HEK293 (cell line): ENCODE measurements around the gene SLITRK5.
A peak's percentile ranks its signal among the peaks of the same experiment; 100 is the strongest.

Source experiments
- BCL11B ChIP-seq: fragments of 450-650 bp; formaldehyde crosslinking; IDR thresholded peaks from 2 replicates; pipeline ENCODE4 v1.5.1; 2016; ENCODE audit warnings: low read depth, missing biosample characterization, missing genetic modification characterization
- KLF16 ChIP-seq: fragments of 450-650 bp; formaldehyde crosslinking; IDR thresholded peaks from 2 replicates; pipeline ENCODE4 v1.5.1; 2017; ENCODE audit warnings: missing biosample characterization, missing genetic modification characterization
- KLF7 ChIP-seq: fragments of 450-650 bp; formaldehyde crosslinking; IDR thresholded peaks from 2 replicates; pipeline ENCODE4 v1.5.1; 2016; ENCODE audit warnings: missing biosample characterization, missing genetic modification characterization, borderline replicate concordance
- SETDB1 ChIP-seq: IDR thresholded peaks from one replicate; pipeline ENCODE4 v1.6.1; 2017; ENCODE audit warnings: mild to moderate bottlenecking, low read length, moderate library complexity, mixed read lengths; ENCODE audit not compliant: insufficient read length
- SP7 ChIP-seq: fragments of 450-650 bp; formaldehyde crosslinking; IDR thresholded peaks from 2 replicates; pipeline ENCODE4 v1.5.1; 2016; ENCODE audit warnings: missing biosample characterization, missing genetic modification characterization
- ZBTB11 ChIP-seq: fragments of 450-650 bp; formaldehyde crosslinking; conservative IDR thresholded peaks from 2 replicates; pipeline ENCODE4 v1.5.1; 2016; ENCODE audit warnings: low read depth, missing biosample characterization, missing genetic modification characterization
- ZBTB48 ChIP-seq: fragments of 450-650 bp; formaldehyde crosslinking; IDR thresholded peaks from 2 replicates; pipeline ENCODE4 v1.5.1; 2016; ENCODE audit warnings: missing biosample characterization, missing genetic modification characterization
- ZBTB8A ChIP-seq: fragments of 450-650 bp; formaldehyde crosslinking; IDR thresholded peaks from 2 replicates; pipeline ENCODE4 v1.5.1; 2016; ENCODE audit warnings: missing biosample characterization, missing genetic modification characterization
- ZFP37 ChIP-seq: fragments of 450-650 bp; formaldehyde crosslinking; IDR thresholded peaks from 2 replicates; pipeline ENCODE4 v1.5.1; 2016; ENCODE audit warnings: missing biosample characterization, missing genetic modification characterization
- ZNF114 ChIP-seq: fragments of 450-650 bp; formaldehyde crosslinking; IDR thresholded peaks from 2 replicates; pipeline ENCODE4 v1.5.0; 2017; ENCODE audit warnings: missing biosample characterization, missing genetic modification characterization
- ZNF169 ChIP-seq: fragments of 450-650 bp; formaldehyde crosslinking; IDR thresholded peaks from 2 replicates; pipeline ENCODE4 v1.5.1; 2016; ENCODE audit warnings: missing biosample characterization, missing genetic modification characterization
- ZNF174 ChIP-seq: fragments of 450-650 bp; formaldehyde crosslinking; IDR thresholded peaks from 2 replicates; pipeline ENCODE4 v1.5.0; 2017; ENCODE audit warnings: missing biosample characterization, mild to moderate bottlenecking, missing genetic modification characterization
- ZNF214 ChIP-seq: fragments of 450-650 bp; formaldehyde crosslinking; IDR thresholded peaks from 2 replicates; pipeline ENCODE4 v1.5.1; 2017; ENCODE audit warnings: missing biosample characterization, mild to moderate bottlenecking, missing genetic modification characterization, borderline replicate concordance
- ZNF223 ChIP-seq: fragments of 450-650 bp; formaldehyde crosslinking; IDR thresholded peaks from 2 replicates; pipeline ENCODE4 v1.5.1; 2016; ENCODE audit warnings: missing biosample characterization, missing genetic modification characterization
- ZNF354C ChIP-seq: fragments of 450-650 bp; formaldehyde crosslinking; IDR thresholded peaks from 2 replicates; pipeline ENCODE4 v1.5.1; 2016; ENCODE audit warnings: missing biosample characterization, missing genetic modification characterization, low read depth, borderline replicate concordance
- ZNF416 ChIP-seq: fragments of 450-650 bp; formaldehyde crosslinking; IDR thresholded peaks from 2 replicates; pipeline ENCODE4 v1.5.1; 2016; ENCODE audit warnings: missing biosample characterization, missing genetic modification characterization
- ZNF501 ChIP-seq: fragments of 450-650 bp; formaldehyde crosslinking; IDR thresholded peaks from 2 replicates; pipeline ENCODE4 v1.5.1; 2016; ENCODE audit warnings: missing biosample characterization, missing genetic modification characterization
- ZNF555 ChIP-seq: fragments of 450-650 bp; formaldehyde crosslinking; conservative IDR thresholded peaks from 2 replicates; pipeline ENCODE4 v1.5.1; 2017; ENCODE audit warnings: missing biosample characterization, mild to moderate bottlenecking, missing genetic modification characterization, inconsistent platforms
- ZNF585B ChIP-seq: fragments of 450-650 bp; formaldehyde crosslinking; IDR thresholded peaks from 2 replicates; pipeline ENCODE4 v1.5.1; 2016; ENCODE audit warnings: missing biosample characterization, missing genetic modification characterization
- ZNF670 ChIP-seq: fragments of 450-650 bp; formaldehyde crosslinking; IDR thresholded peaks from 2 replicates; pipeline ENCODE4 v1.5.1; 2016; ENCODE audit warnings: missing biosample characterization, missing genetic modification characterization, low read depth
- ZNF677 ChIP-seq: fragments of 450-650 bp; IDR thresholded peaks from 2 replicates; pipeline ENCODE4 v1.5.0; 2018; ENCODE audit warnings: missing biosample characterization, mild to moderate bottlenecking, missing genetic modification characterization, moderate library complexity
- ZNF701 ChIP-seq: fragments of 450-650 bp; formaldehyde crosslinking; IDR thresholded peaks from 2 replicates; pipeline ENCODE4 v1.5.1; 2016; ENCODE audit warnings: missing biosample characterization, missing genetic modification characterization
- ZNF777 ChIP-seq: fragments of 450-650 bp; formaldehyde crosslinking; IDR thresholded peaks from 2 replicates; pipeline ENCODE4 v1.5.1; 2017; ENCODE audit warnings: missing biosample characterization, missing genetic modification characterization, borderline replicate concordance
- ZNF830 ChIP-seq: fragments of 450-650 bp; IDR thresholded peaks from 2 replicates; pipeline ENCODE4 v1.5.0; 2018; ENCODE audit warnings: missing biosample characterization, missing genetic modification characterization, low read depth, mild to moderate bottlenecking, moderate library complexity
- TF ChIP-seq, protein P1 (sequence below): fragments of 450-650 bp; formaldehyde crosslinking; IDR thresholded peaks from 2 replicates; pipeline ENCODE4 v1.5.1; 2016; ENCODE audit warnings: missing biosample characterization, missing genetic modification characterization
- TF ChIP-seq, protein P2 (sequence below): fragments of 450-650 bp; formaldehyde crosslinking; IDR thresholded peaks from 2 replicates; pipeline ENCODE4 v1.5.1; 2016; ENCODE audit warnings: missing biosample characterization, missing genetic modification characterization
- TF ChIP-seq, protein P3 (sequence below): fragments of 450-650 bp; IDR thresholded peaks from 2 replicates; pipeline ENCODE4 v1.5.1; 2018; ENCODE audit warnings: missing biosample characterization, missing genetic modification characterization
- TF ChIP-seq, protein P4 (sequence below): sonication (generic); formaldehyde crosslinking; IDR thresholded peaks from 2 replicates; pipeline ENCODE4 v1.8.1; 2022; ENCODE audit warnings: mild to moderate bottlenecking, moderate library complexity, missing genetic modification reagents

SLITRK5 gene

GRCh38 chr13:87671031-87671752 is at the start of gene SLITRK5 (continued):
- no peak for TF ChIP-seq ZBTB11 (tag by site-specific recombination)
- 0 out of 2 replicates have a peak, but pooled peaks have one; percentile 56 for TF ChIP-seq ZFP37 (tag by site-specific recombination)
- no peak for TF ChIP-seq KLF16
- no peak for TF ChIP-seq ZNF830 (tag by site-specific recombination)
- no peak for TF ChIP-seq ZNF114 (tag by site-specific recombination)
- TF ChIP-seq BCL11B (tag by site-specific recombination): no peak
- no peak for TF ChIP-seq ZNF416 (tag by site-specific recombination)
- no peak for TF ChIP-seq ZNF174 (tag by site-specific recombination)
- no peak for TF ChIP-seq ZNF169 (tag by site-specific recombination)
- peak; percentile 24; the same call in 1 of the 2 replicates for TF ChIP-seq SP7
- TF ChIP-seq SETDB1: peak; percentile 42
- no peak for TF ChIP-seq ZNF214 (tag by site-specific recombination)
- TF ChIP-seq ZNF501 (tag by site-specific recombination): 0 out of 2 replicates have a peak, but pooled peaks have one; percentile 79
- TF ChIP-seq ZNF777 (tag by site-specific recombination): no peak
- no peak for TF ChIP-seq ZNF670 (tag by site-specific recombination)
- TF ChIP-seq, protein P1, sequence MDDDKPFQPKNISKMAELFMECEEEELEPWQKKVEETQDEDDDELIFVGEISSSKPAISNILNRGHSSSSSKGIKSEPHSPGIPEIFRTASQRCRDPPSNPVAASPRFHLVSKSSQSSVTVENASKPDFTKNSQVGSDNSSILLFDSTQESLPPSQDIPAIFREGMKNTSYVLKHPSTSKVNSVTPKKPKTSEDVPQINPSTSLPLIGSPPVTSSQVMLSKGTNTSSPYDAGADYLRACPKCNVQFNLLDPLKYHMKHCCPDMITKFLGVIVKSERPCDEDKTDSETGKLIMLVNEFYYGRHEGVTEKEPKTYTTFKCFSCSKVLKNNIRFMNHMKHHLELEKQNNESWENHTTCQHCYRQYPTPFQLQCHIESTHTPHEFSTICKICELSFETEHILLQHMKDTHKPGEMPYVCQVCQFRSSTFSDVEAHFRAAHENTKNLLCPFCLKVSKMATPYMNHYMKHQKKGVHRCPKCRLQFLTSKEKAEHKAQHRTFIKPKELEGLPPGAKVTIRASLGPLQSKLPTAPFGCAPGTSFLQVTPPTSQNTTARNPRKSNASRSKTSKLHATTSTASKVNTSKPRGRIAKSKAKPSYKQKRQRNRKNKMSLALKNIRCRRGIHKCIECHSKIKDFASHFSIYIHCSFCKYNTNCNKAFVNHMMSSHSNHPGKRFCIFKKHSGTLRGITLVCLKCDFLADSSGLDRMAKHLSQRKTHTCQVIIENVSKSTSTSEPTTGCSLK (tag by site-specific recombination): no peak
- TF ChIP-seq, protein P2, sequence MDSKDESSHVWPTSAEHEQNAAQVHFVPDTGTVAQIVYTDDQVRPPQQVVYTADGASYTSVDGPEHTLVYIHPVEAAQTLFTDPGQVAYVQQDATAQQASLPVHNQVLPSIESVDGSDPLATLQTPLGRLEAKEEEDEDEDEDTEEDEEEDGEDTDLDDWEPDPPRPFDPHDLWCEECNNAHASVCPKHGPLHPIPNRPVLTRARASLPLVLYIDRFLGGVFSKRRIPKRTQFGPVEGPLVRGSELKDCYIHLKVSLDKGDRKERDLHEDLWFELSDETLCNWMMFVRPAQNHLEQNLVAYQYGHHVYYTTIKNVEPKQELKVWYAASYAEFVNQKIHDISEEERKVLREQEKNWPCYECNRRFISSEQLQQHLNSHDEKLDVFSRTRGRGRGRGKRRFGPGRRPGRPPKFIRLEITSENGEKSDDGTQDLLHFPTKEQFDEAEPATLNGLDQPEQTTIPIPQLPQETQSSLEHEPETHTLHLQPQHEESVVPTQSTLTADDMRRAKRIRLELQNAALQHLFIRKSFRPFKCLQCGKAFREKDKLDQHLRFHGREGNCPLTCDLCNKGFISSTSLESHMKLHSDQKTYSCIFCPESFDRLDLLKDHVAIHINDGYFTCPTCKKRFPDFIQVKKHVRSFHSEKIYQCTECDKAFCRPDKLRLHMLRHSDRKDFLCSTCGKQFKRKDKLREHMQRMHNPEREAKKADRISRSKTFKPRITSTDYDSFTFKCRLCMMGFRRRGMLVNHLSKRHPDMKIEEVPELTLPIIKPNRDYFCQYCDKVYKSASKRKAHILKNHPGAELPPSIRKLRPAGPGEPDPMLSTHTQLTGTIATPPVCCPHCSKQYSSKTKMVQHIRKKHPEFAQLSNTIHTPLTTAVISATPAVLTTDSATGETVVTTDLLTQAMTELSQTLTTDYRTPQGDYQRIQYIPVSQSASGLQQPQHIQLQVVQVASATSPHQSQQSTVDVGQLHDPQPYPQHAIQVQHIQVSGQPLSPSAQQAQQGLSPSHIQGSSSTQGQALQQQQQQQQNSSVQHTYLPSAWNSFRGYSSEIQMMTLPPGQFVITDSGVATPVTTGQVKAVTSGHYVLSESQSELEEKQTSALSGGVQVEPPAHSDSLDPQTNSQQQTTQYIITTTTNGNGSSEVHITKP (tag by site-specific recombination): peak; percentile 73
- no peak for TF ChIP-seq KLF7 (tag by site-specific recombination)
- no peak for TF ChIP-seq ZNF677 (tag by site-specific recombination)
- TF ChIP-seq ZBTB48 (tag by site-specific recombination): 0 out of 2 replicates have a peak, but pooled peaks have one; percentile 60
- TF ChIP-seq ZNF555 (tag by site-specific recombination): no peak
- TF ChIP-seq ZNF701 (tag by site-specific recombination): no peak
- TF ChIP-seq, protein P3, sequence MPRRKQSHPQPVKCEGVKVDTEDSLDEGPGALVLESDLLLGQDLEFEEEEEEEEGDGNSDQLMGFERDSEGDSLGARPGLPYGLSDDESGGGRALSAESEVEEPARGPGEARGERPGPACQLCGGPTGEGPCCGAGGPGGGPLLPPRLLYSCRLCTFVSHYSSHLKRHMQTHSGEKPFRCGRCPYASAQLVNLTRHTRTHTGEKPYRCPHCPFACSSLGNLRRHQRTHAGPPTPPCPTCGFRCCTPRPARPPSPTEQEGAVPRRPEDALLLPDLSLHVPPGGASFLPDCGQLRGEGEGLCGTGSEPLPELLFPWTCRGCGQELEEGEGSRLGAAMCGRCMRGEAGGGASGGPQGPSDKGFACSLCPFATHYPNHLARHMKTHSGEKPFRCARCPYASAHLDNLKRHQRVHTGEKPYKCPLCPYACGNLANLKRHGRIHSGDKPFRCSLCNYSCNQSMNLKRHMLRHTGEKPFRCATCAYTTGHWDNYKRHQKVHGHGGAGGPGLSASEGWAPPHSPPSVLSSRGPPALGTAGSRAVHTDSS (tag by site-specific recombination): no peak
- TF ChIP-seq ZBTB8A (tag by site-specific recombination): no peak; the same call in 1 of the 2 replicates
- TF ChIP-seq ZNF223: peak; percentile 90
- no peak for TF ChIP-seq ZNF585B (tag by site-specific recombination)
- no peak for TF ChIP-seq ZNF354C (tag by site-specific recombination)
- TF ChIP-seq, protein P4, sequence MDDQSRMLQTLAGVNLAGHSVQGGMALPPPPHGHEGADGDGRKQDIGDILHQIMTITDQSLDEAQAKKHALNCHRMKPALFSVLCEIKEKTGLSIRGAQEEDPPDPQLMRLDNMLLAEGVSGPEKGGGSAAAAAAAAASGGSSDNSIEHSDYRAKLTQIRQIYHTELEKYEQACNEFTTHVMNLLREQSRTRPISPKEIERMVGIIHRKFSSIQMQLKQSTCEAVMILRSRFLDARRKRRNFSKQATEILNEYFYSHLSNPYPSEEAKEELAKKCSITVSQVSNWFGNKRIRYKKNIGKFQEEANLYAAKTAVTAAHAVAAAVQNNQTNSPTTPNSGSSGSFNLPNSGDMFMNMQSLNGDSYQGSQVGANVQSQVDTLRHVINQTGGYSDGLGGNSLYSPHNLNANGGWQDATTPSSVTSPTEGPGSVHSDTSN (CRISPR knock-in tag): no peak; the same call in 1 of the 2 replicates
